ENCODE results near the gene DLG1. TPM values are rescaled to one million over a fixed set of nuclear protein-coding genes. Genes with fewer than 3 reads are reported as not detected.

DLG1 gene
- total RNA-seq, 2 experiments from 2014 or later: 48.9 to 95.1 TPM

- Histone ChIP-seq H3K9me3 (ENCODE audit: low read length) (no peaks in the 10 kb centered on the region), H3K4me2 (ENCODE audit: low read length) (no peak overlapping the region), H3K4me1 (ENCODE audit: insufficient read depth, low read length, poor library complexity, severe bottlenecking) (no peaks in the 10 kb centered on the region), H3K36me3 (ENCODE audit: insufficient read depth, low read length) (peaks cover 51% of the 10 kb centered on the region), H3K27ac (ENCODE audit: low read depth, low read length, poor library complexity, severe bottlenecking) (no peak overlapping the region), H2AFZ (ENCODE audit: low read length) (no peak overlapping the region), H3K9me2 (ENCODE audit: insufficient read depth, low read length) (no peaks in the 10 kb centered on the region), H3K79me2 (ENCODE audit: insufficient read depth, low read depth, low read length) (no peaks in the 10 kb centered on the region), H3K4me3 (ENCODE audit: low read depth, low read length, poor library complexity, severe bottlenecking) (no peak overlapping the region), H4K20me1 (ENCODE audit: insufficient read depth, low read length) (no peaks in the 10 kb centered on the region)
- intact Hi-C loops (cut with micrococcal nuclease; ENCODE audit: unreplicated experiment): no loop called here
- no TSS peak for BruUV-seq (replicated peaks)
- TF ChIP-seq CTCF (conservative IDR thresholded peaks at IDR 0.05; ENCODE audit: low read length): no peak
- TF ChIP-seq EZH2phosphoT487 (IDR thresholded peaks at IDR 0.05; ENCODE audit: borderline replicate concordance, low read depth, low read length): no peak
- ChIA-PET POLR2A (no interaction called here), CTCF (ENCODE audit: unreplicated experiment) (no interaction called here)
- DNase-seq (ENCODE audit: low spot score): no peak
These were observed 247.9 kb downstream of the DLG1 start for GRCh38 chr3:197050511-197050910.

GRCh38 chr3:197042539-197042938 lies 255.9 kb downstream of the DLG1 start:
- no peaks in the 10 kb centered on the region for H3K4me1 ChIP-seq (ENCODE audit: insufficient read depth, low read length, poor library complexity, severe bottlenecking)
- no peak overlapping the region for H3K27ac ChIP-seq (ENCODE audit: low read depth, low read length, poor library complexity, severe bottlenecking)
- no peaks in the 10 kb centered on the region for H3K79me2 ChIP-seq (ENCODE audit: insufficient read depth, low read depth, low read length)
- H3K9me3 ChIP-seq (ENCODE audit: low read length): no peaks in the 10 kb centered on the region
- ChIA-PET CTCF (ENCODE audit: unreplicated experiment) (interaction anchor here (1.6 kb wide), 1 partner anchor 13 kb away, joined by 5 read pairs; the partner anchor contains the start of gene MELTF), POLR2A (interaction anchor here (0.6 to 1.0 kb wide), 5 partner anchors 9 to 246 kb away, joined by 3 to 7 read pairs (median 3); no protein-coding TSS in a partner anchor)
- intact Hi-C loops (cut with micrococcal nuclease; ENCODE audit: unreplicated experiment): no loop called here
- no peak overlapping the region for H3K4me2 ChIP-seq (ENCODE audit: low read length)
- H4K20me1 ChIP-seq (ENCODE audit: insufficient read depth, low read length): no peaks in the 10 kb centered on the region
- no peak overlapping the region for H3K4me3 ChIP-seq (ENCODE audit: low read depth, low read length, poor library complexity, severe bottlenecking)
- no peak for DNase-seq (ENCODE audit: low spot score)
- no peaks in the 10 kb centered on the region for H3K9me2 ChIP-seq (ENCODE audit: insufficient read depth, low read length)
- H3K36me3 ChIP-seq (ENCODE audit: insufficient read depth, low read length): peaks cover 27% of the 10 kb centered on the region
- no TSS peak for BruUV-seq (replicated peaks)
- no peak for TF ChIP-seq CTCF (conservative IDR thresholded peaks at IDR 0.05; ENCODE audit: low read length)
- no peak overlapping the region for H2AFZ ChIP-seq (ENCODE audit: low read length)

- H3K4me2 ChIP-seq (ENCODE audit: low read length): no peak overlapping the region
- TF ChIP-seq EZH2phosphoT487 (IDR thresholded peaks at IDR 0.05; ENCODE audit: borderline replicate concordance, low read depth, low read length) (no peak), CTCF (conservative IDR thresholded peaks at IDR 0.05; ENCODE audit: low read length) (no peak)
- CTCF ChIA-PET (ENCODE audit: unreplicated experiment): interaction anchor here (1.6 kb wide), 1 partner anchor 12 kb away, joined by 5 read pairs; the partner anchor contains the start of gene MELTF
- no peaks in the 10 kb centered on the region for H3K4me1 ChIP-seq (ENCODE audit: insufficient read depth, low read length, poor library complexity, severe bottlenecking)
- no peaks in the 10 kb centered on the region for H3K9me2 ChIP-seq (ENCODE audit: insufficient read depth, low read length)
- peaks cover 27% of the 10 kb centered on the region for H3K36me3 ChIP-seq (ENCODE audit: insufficient read depth, low read length)
- no peak for DNase-seq (ENCODE audit: low spot score)
- no peaks in the 10 kb centered on the region for H3K79me2 ChIP-seq (ENCODE audit: insufficient read depth, low read depth, low read length)
- POLR2A ChIA-PET: interaction anchor here (0.6 to 1.0 kb wide), 3 partner anchors 10 to 175 kb away, joined by 3 to 6 read pairs (median 3); no protein-coding TSS in a partner anchor
- no peak overlapping the region for H3K4me3 ChIP-seq (ENCODE audit: low read depth, low read length, poor library complexity, severe bottlenecking)
- no peak overlapping the region for H3K27ac ChIP-seq (ENCODE audit: low read depth, low read length, poor library complexity, severe bottlenecking)
- H2AFZ ChIP-seq (ENCODE audit: low read length): no peak overlapping the region
- BruUV-seq (replicated peaks): no TSS peak
- no peaks in the 10 kb centered on the region for H4K20me1 ChIP-seq (ENCODE audit: insufficient read depth, low read length)
- intact Hi-C loops (cut with micrococcal nuclease; ENCODE audit: unreplicated experiment): no loop called here
- H3K9me3 ChIP-seq (ENCODE audit: low read length): no peaks in the 10 kb centered on the region
These were observed 256.4 kb downstream of the DLG1 start for GRCh38 chr3:197041875-197042488.
